Fibroblast of the aortic adventitia (primary cell): Measurements from ENCODE around the gene KRTAP15-1. TPM values are rescaled to one million over a fixed set of nuclear protein-coding genes. Genes with fewer than 3 reads are reported as not detected.

Experiments
- DNase-seq: peaks from one replicate; pipeline ENCODE4 v3.0.0-alpha.2; 2010; ENCODE audit warnings: low read depth
- H3K4me3 ChIP-seq: 2 replicates; pipeline ENCODE4 v1.5.1; 2011; ENCODE audit warnings: low read depth, mild to moderate bottlenecking, control low read depth, low read length, moderate library complexity
- CTCF ChIP-seq: IDR thresholded peaks from 2 replicates; pipeline ENCODE4 v1.5.1; 2011; ENCODE audit warnings: mild to moderate bottlenecking, low read length, control low read depth, inconsistent platforms; ENCODE audit not compliant: insufficient read depth
- total RNA-seq: library from RNA; depleted of rRNA; stranded (reverse); fragments of >200 nt; gene quantifications from 2 replicates; pipeline ENCODE4 v1.2.3, GENCODE V29; 2012; ENCODE audit warnings: low replicate concordance

KRTAP15-1 gene
- total RNA-seq, 1 donor: not detected

- H3K4me3 ChIP-seq: no peak overlapping the region
- TF ChIP-seq CTCF: no peak
- DNase-seq: no peak
These were observed 42.1 kb downstream of the KRTAP15-1 start for GRCh38 chr21:30482130-30482529.

DNA sequence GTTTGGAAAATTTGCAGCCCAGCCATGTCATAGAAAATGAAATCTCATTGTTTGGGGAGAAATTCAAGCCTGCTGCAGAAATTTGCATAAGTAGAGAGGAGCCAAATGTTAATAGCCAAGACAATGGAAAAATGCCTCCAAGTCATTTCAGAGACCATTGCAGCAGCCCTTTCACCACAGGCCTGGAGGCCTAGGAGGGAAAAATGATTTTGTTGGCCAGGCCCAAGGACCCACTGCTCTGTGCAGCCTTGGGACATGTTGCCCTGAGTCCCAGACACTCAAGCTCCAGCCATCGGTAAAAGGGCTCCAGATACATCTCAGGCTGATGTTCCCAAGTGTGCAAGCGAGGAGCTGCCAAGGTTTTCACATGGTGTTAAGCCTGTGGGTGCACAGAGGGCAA lies 46.1 kb downstream of the KRTAP15-1 start:
- no peak for DNase-seq
- no peak overlapping the region for H3K4me3 ChIP-seq
- TF ChIP-seq CTCF: no peak

DNA sequence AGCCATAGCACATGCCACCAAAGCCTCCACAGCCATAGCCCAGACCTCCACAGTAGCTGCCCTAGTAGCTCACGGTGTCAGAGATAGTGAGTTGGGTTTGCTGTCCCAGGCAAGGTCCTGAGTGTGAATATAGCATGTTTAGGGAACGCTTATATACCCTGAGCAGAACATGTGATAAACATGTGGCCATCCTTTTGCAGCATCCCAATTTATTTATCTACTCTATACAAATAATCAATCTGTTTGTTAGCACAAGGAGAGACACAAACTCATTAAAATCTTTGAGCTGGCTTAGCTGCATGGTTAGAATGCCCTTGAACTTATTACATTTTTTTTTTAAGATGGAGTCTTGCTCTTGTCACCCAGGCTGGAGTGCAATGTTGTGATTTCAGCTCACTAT lies 47.3 kb downstream of the KRTAP15-1 start, which contains the start of gene KRTAP19-2:
TSS of gene KRTAP19-2 (minus strand) at position 101 of the 400 bp plus-strand sequence. CDS start at position 13, 88 bp downstream.
- H3K4me3 ChIP-seq: no peak within 1 kb of the TSS
- DNase-seq: no peak
- TF ChIP-seq CTCF: no peak

Other genes starting within 250 kb of the KRTAP15-1 start
- gene CLDN8, start 224.2 kb upstream of the KRTAP15-1 start, total RNA-seq: not detected in 2 replicates
- not detected in 2 replicates for gene KRTAP24-1, start 157.3 kb upstream of the KRTAP15-1 start, total RNA-seq
- gene KRTAP25-1, start 150.8 kb upstream of the KRTAP15-1 start, total RNA-seq: not detected in 2 replicates
- not detected in 2 replicates for gene KRTAP26-1, start 120.0 kb upstream of the KRTAP15-1 start, total RNA-seq
- not detected in 2 replicates for gene KRTAP27-1, start 102.6 kb upstream of the KRTAP15-1 start, total RNA-seq
- not detected in 2 replicates for gene KRTAP23-1, start 91.7 kb upstream of the KRTAP15-1 start, total RNA-seq
- gene KRTAP13-2, start 68.0 kb upstream of the KRTAP15-1 start, total RNA-seq: not detected in 2 replicates
- not detected in 2 replicates for gene KRTAP13-1, start 44.2 kb upstream of the KRTAP15-1 start, total RNA-seq
- gene KRTAP13-3, start 14.3 kb upstream of the KRTAP15-1 start, total RNA-seq: not detected in 2 replicates
- gene KRTAP13-4, start 10.1 kb upstream of the KRTAP15-1 start, total RNA-seq: not detected in 2 replicates
- not detected in 2 replicates for gene KRTAP19-1, start 40.1 kb downstream of the KRTAP15-1 start, total RNA-seq
- not detected in 2 replicates for gene KRTAP19-2, start 47.2 kb downstream of the KRTAP15-1 start, total RNA-seq
- gene KRTAP19-3, start 51.7 kb downstream of the KRTAP15-1 start, total RNA-seq: not detected in 2 replicates
- not detected in 2 replicates for gene KRTAP19-4, start 56.9 kb downstream of the KRTAP15-1 start, total RNA-seq
- gene KRTAP19-5, start 61.9 kb downstream of the KRTAP15-1 start, total RNA-seq: not detected in 2 replicates
- not detected in 2 replicates for gene KRTAP19-6, start 101.6 kb downstream of the KRTAP15-1 start, total RNA-seq
- not detected in 2 replicates for gene KRTAP19-7, start 121.0 kb downstream of the KRTAP15-1 start, total RNA-seq
- gene KRTAP22-2, start 150.1 kb downstream of the KRTAP15-1 start, total RNA-seq: not detected in 2 replicates
- not detected in 2 replicates for gene KRTAP6-3, start 152.2 kb downstream of the KRTAP15-1 start, total RNA-seq
- gene KRTAP6-2, start 158.6 kb downstream of the KRTAP15-1 start, total RNA-seq: not detected in 2 replicates
- not detected in 2 replicates for gene KRTAP22-1, start 160.8 kb downstream of the KRTAP15-1 start, total RNA-seq
- not detected in 2 replicates for gene KRTAP6-1, start 173.7 kb downstream of the KRTAP15-1 start, total RNA-seq
- not detected in 2 replicates for gene KRTAP20-1, start 176.2 kb downstream of the KRTAP15-1 start, total RNA-seq
- gene KRTAP20-4, start 180.4 kb downstream of the KRTAP15-1 start, total RNA-seq: not detected in 2 replicates
- gene KRTAP20-2, start 194.9 kb downstream of the KRTAP15-1 start, total RNA-seq: not detected in 2 replicates
- not detected in 2 replicates for gene KRTAP20-3, start 202.6 kb downstream of the KRTAP15-1 start, total RNA-seq